ENCODE measurements around the gene HMBS.
"Not testable (repeated sequence)": the region's sequence is repeated elsewhere in the genome, so short reads cannot be mapped to it uniquely, and the experiment has no call there.

Gene HMBS

DNA sequence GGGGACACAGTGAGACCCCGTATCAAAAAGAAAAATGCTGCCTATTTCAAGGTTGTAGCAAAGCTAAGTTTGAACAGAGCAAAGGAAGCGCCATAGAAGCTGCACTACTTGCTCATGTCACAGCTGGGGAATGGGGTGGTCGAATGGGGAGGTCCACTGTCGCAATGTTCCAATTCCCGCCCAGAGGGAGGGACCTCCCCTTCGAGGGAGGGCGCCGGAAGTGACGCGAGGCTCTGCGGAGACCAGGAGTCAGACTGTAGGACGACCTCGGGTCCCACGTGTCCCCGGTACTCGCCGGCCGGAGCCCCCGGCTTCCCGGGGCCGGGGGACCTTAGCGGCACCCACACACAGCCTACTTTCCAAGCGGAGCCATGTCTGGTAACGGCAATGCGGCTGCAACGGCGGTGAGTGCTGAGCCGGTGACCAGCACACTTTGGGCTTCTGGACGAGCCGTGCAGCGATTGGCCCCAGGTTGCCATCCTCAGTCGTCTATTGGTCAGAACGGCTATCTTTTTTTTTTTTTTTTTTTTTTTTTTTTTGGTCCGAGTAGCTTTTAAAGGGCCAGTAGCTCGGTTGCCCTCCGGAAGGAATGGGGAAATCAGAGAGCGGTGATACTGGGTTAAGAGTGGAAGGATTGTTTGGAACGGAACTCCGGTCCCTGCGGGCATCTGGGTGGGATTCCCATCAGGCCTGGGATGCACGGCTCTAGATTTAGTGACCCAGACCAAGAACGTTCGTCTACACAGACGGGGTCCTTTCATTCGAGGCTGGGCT is at the start of gene HMBS:
TSS of gene HMBS (plus strand) at position 219 of the 774 bp plus-strand sequence. CDS start at position 372, 153 bp downstream.
- DNase-seq, result peak; percentile 83

DNA sequence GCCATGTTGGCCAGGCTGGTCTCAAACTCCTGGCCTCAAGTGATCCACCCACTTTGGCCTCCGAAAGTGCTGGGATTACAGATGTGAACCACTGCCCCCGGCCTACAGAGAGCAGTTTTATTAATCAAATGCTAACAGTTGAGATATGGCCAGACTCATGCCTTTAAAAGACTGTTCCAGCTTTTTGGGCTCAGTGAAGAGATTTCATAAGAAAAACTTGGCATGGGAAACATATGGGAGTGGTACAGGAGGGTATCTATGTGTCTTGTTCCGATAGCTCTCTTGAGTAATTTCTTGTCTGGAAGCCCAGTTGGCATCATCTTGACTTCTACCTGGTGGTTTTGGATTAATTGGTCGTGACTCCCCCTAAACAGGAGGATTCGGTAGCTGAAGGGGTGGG is 45.8 kb upstream of the HMBS start:
- no peak for DNase-seq

DNA sequence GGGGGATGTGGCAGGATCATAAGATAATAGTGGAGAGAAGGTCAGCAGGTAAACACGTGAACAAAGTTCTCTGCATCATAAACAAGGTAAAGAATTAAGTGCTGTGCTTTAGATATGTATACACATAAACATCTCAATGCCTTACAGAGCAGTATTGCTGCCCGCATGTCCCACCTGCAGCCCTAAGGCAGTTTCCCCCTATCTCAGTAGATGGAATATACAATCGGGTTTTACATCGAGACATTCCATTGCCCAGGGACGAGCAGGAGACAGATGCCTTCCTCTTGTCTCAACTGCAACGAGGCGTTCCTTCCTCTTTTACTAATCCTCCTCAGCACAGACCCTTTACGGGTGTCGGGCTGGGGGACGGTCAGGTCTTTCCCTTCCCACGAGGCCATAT is 45.2 kb upstream of the HMBS start:
- DNase-seq, result not testable (repeated sequence)

DNA sequence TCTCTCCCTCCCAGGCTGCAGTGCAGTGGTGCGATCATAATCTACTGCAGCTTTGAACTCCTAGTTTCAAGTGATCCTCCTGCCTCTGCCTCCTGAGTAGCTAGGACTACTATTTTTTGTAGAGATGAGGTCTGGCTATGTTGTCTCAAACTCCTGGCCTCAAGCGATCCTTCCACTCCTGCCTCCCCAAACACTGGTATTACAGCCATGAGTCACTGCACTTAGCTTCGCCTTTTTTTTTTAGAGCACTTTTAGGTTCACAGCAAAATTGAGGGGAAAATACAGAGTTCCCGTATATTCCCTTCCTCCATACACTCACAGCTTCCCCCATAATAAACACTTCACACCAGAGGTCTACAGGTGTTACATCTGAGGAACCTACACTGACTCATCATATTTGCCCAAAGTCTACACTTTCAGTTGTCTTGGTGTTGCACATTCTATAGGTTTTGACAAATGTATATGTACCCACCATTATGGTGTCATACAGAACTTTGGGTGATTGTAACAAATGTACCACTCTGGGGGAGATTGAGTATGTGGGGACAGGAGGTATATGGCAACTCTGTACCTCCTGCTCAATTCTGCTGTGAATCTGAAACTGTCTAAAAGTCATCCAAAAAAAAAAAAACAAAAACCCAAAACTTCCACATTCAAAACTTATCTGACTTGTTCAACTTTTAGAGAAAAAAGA is 42.7 kb upstream of the HMBS start:
- DNase-seq, result no peak

DNA sequence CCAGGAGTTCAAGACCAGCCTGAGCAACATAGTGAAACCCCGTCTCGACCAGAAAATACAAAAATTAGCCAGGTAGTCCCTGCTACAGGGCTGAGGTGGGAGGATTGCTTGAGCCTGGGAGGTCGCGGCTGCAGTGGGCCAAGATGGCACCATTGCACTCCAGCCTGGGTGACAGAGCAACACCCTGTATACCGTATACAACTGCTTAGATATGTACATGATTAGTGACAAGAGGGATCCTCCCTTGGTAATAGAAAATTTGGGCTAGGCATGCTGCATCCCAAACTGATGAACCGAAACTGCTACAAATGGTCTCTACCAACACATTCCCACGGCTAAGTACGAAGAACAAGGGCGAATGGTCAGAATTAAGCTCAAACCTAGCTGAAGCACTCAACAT is 41.8 kb upstream of the HMBS start:
- DNase-seq, result no peak

DNA sequence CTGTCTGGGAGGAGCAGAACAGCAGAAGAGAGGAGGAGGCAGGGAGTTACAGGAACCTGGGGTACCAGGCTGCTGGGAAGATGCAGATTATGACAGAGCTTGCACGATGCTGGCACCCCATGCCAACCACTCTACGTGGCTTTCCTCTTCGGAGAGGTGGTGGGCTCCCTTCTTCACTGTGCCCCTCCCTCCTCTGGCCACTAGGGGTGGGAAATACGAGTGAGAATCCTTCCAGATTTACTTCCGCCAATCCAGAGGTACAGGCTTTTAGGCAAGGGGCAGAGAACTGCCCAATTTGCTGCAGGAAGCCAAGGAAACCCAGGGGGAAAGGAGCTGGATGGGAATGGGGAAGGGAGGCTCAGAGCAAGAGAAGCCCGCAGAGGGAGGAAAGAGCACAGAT is 40.0 kb upstream of the HMBS start:
- no peak for DNase-seq

DNA sequence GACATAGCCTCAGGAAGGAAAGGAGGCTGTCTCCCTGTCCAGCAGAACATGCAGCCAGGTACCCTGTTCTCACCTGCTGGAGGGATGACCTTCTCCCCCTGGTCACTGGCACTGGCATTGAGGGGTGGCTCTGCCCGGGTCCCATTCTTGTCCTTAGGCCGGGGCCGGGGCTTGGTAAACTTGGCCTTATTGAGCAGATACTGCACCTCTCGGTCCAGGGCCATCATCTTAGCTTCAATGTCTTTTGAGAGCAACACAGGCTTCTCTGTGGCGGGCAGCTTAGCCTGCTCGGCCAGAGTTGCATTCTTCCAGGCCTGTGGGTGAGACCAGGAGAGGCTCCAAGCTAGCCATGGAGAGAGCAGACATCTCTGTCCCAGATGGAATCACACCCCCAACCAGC is 38.2 kb upstream of the HMBS start:
- DNase-seq, result no peak

DNA sequence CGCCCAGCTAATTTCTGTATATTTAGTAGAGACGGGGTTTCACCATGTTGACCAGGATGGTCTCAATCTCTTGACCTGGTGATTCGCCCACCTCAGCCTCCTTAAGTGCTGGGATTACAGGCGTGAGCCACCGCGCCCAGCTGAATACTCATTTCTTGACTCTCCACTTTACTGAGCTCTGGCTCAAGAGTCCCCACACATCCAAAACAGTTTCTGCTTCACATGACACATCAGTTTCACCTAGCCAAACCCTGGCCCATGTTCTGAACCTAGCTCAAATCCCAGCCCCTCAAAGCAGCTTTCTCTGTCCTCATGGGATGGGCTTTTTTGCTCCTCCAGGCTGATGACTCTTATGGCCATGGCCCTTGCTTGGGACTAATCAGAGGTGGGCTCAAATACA is 37.5 kb upstream of the HMBS start:
- no peak for DNase-seq

DNA sequence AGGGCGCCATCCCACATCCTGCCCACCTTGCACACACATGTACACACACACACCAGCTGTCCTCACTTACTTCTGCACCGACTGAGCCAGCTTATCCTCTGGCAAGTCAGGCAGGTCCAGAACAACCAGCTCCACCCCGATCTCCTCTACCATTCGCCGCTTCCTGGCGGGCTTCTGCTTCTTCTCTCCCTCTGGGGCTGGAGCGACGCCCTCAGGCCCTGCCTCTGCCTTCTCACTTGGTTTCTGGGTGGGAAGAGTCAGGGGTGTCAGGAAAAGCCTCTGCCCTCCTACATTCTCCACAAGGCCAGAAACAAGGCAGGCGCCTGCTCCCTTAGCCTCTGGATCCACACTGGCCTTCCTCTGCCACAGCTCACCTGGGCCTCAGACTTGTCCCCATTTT is 36.0 kb upstream of the HMBS start:
- no peak for DNase-seq

DNA sequence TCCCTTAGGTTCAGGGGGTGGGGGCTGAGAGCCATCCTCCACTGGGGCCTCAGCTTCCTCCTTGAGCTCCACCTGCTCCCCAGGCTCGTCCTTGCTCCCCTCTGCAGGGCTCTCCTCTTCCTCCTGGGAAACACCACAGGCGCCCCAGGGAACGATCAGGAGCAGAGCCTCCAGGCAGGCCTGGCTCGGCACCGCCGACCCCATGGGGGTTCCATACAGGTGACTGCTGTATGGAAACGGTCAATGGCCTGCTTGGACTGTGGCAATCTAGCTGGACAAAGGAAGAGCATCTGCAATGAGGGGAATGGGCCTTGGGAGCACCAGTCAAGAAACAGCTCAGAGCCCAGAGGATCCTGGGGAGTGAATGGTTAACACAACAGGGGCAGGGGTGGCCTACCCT is 35.6 kb upstream of the HMBS start:
- DNase-seq, result no peak

DNA sequence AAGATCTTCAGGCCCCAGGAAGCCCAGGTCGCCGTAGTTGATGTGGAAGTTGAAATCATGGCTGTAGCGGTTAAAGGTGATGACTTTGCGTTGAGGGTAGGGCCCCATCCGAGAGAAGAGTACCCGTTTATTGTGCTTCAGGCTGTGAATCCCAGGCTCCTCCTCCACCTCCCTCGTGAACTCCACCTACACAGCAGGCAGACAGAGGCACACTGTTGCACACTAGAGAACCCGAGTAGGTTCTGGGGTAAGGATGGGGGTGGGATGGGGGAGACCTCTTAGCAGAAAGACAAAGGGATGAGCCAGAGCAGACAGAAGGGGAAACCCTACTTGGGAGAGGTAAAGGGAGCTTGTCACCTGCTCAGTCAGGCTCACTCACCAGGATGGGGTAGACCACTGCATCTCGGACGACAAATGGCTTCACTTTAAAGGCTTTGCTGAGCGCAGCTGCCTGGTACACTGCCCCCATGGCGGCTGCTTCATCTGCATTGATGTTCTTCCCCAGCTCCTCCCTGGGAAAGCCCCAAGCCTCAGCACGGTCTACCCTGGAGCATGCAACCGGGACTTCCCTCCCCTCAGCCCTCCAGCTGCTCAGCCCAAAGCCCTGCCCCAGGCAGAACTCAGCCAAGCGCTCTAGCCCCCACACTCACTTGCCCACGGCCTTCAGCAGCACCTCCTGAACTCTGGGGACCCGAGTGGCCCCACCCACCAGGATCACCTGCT is 33.1 kb upstream of the HMBS start:
- peak; percentile 28 for DNase-seq

DNA sequence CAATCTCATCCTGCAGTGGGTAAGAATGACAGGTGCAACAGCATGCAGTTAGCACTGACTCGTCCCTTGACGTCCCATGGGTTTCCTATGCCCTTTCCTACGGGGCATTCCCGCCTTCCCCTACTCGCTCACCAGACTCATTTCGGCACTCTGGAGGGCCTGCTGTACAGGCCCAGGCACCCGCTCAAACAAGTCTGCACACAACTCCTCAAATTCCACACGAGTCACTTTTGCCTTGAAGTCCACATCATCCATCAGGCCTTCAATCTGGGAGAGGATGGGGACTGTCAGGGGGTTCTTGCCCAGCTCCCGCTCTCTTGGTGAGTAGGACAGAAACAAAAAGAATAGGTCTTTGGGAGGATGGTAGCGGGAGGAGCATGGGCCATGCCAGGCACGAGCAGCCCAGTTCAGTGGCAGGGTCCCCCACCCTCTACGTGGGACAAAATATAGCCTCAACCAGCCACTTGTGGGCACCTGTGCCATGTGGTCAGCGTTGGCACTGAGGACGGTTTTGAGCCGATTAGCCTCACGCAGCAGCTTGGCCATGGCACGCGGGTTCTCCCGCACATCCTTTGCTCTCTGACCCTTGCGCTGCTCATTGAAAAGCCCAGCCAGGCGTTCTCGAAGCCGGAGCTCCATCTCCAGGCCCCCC is 32.4 kb upstream of the HMBS start:
- no peak for DNase-seq

DNA sequence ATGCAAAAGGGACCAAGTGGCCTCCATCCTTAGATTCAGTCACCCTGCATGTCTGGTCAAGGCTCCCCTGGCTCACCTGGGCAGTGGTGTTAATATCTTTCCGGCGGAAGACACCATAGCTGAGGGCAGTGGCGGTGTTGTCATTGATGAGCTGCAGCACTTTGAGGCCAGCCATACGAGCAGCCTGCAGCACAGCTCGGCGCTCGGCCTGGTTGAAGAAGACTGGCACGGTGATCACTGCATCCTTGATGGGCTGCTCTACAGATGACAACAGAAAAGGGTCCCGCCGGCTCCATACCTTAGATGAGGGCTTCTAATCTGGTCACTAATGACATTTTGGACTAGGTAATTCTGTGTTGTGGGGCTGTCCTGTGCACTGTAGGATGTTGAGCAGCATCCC is 30.3 kb upstream of the HMBS start:
- no peak for DNase-seq

DNA sequence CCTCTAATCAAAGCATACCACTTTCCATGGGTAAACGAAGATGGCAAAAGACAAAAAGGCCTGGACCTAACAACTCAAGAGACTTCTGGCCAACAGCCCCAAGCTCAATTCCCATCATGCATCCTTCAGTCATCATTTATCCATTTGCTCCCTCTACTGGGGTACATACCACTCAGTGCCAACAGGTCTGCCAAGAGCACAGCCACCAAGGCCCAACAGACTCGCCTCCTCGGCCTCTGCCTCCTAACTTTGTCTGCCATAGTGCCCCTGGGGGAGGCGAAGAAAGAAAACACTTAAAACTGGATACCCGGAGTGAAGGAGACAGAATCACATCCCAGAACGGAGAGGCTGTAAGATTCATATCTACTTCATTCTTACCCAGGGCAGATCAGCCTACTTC is 28.8 kb upstream of the HMBS start:
- DNase-seq, result peak; percentile 24

DNA sequence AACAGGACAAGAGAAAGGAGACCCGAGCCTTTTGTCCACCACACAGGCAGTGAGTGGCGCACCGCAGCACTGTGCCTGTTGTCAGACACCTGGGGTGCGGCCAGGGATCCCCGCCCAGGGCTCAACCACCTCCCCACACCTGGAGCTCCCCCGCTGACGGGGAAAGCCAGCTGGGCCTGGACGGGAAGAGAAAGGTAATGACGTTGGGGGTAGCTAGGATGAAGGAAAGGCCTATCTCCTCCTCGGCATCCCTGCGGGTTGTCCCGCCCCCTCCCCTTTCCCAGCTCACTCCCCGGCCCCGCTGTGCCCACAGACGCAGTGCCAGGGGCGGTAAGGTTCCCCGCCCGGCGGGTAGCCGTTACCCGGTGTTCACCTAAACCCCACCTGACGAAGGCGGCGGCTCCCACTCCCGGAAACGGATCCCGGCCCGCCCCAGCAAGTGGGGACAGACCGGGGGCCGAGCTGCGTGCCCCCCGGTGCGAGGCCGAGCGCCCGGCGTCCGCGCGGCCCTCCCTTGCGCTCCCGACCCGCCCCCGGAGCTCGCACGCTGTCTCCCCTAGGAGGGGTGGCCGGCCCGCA is 28.2 kb upstream of the HMBS start:
- peak; percentile 44 for DNase-seq

DNA sequence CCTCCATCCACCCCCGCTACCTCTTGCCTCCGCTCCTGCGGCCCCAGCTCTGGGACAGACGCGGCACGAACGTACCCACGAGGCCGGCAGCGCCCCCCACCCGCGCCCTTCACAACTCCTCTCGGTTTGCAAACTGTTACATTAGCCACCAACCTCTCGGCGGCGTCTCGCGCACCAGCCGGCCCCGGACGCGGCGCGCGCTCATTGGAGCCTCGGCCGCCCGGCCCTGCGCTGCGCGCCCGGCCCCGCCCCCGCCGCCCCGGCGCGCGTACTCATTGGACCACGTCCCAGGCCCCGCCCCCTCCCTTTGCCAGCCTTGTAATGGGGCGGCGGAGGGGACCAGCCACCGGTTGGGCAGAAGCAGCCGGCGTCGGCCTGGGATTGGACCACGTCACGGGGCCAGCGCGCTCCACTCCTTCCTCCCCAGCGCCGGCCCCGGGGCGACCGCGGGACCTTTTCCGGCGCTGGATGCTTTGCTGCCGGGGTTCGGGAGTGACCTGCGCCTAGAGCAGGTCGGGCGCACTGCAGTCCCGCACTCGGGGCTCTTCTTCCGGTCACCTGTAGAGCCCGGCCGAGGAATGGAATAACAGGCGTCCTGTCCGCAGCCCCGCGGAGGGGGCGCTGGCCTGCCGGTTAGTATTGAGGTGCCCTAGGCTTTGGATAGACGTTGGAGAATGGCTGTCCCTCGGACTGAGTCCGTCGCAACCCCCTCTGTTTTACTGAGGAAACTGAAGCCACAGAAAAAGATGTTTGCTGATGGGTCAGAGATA is 27.5 kb upstream of the HMBS start, which contains the start of gene HYOU1:
TSS of gene HYOU1 (minus strand) at position 206 of the 770 bp plus-strand sequence. CDS start 1,045 bp downstream, outside the sequence.
- peak; percentile 99 for DNase-seq

DNA sequence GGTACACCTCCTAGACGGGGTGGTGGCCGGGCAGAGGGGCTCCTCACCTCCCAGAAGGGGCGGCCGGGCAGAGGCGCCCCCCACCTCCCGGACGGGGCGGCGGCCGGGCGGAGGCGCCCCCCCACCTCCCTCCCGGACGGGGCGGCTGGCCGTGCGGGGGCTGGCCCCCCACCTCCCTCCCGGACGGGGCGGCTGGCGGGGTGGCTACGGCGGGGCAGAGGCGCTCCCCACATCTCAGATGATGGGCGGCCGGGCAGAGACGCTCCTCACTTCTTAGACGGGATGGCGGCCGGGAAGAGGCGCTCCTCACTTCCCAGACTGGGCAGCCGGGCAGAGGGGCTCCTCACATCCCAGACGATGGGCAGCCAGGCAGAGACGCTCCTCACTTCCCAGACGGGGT is 25.6 kb upstream of the HMBS start:
- not testable (repeated sequence) for DNase-seq

DNA sequence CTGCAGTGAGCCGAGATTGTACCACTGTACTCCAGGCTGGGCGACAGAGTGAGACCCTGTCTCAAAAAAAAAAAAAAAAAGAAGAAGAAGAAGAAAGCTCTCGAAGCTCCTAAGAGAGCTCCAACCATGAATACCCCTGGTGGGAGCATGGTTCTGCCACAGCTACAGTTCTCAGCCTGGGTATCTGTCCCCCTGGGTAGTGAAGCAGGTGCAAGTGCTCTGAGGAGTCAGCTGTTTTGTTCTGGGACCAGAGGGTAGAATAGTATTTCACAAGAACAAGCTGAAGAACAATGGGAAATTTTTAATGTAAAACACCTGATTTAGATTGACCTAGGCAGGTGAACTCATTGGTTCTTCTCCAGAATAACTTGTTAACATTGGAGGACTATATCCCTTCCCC is 23.4 kb upstream of the HMBS start:
- no peak for DNase-seq

DNA sequence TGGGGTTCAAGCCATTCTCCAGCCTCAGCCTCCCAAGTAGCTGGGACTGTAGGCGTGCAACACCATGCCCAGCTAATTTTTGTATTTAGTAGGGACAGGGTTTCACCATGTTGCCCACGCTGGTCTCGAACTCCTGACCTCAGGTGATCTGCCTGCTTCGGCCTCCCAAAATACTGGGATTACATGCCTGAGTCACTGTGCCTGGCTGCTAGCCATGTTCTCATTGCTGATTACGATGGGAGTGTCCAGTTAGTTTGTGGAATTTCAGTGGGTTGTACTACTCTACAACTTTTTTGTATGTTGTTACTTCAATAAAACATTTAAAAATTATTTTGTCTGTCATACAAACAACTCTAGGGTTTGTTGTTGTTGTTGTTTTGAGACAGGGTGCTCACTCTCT is 21.9 kb upstream of the HMBS start:
- DNase-seq, result no peak

DNA sequence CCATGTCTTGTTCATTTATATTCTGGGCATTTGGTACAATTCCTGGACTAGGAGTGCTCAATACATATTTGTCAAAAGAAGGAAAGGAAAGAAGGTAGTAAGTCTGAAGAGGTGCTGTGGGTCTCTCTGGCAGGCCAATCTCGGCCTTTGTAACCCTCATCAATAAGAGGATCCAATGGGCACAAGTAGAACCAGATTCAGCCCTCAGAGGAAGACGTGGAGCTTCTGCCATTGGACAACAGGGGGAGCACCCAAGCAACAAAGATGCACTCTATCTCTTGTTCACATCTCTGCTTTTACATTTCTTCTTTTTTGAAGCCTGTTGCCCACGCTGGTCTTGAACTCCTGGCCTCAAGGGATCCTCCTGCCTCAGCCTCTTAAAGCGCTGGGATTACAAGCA is 19.3 kb upstream of the HMBS start:
- DNase-seq, result peak; percentile 13

DNA sequence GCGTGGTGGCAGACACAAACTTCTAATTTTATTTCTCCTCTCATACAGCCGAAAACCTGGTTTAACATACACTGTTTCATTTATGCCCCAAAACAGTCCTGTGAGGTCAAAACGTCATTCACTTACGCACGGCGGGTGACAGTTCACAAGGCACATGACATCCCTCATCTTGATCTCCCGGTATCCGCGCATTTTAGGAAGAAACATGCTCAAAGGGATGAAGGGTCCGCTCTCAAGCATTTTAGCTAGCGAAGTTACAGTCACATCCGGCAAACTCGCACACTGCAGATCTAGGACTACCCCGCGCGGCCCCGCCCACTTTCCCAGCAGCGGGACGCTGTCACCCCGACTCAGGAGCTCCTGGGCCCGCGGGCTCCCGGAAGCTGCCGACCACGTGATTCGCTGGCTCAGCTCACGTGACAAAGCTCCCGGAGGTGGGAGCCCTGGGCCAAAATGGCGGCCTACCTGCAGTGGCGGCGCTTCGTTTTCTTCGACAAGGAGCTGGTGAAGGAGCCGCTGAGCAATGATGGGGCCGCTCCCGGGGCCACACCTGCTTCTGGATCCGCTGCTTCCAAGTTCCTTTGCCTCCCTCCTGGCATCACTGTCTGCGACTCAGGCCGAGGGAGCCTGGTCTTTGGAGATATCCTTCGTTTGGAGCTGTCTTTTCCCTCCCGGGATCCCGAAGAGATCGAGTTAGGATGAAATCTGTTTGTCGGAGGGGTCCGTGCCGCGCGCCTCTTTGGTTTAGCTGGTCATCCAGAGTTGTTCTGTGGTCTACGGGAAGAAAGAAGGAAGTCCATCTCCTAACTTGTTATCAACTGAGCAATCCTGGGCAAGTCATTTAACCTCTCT is 17.1 kb upstream of the HMBS start, which contains the start of gene VPS11:
TSS of gene VPS11 (plus strand) at position 448 of the 852 bp plus-strand sequence. CDS start at position 454, 6 bp downstream.
- DNase-seq, result peak; percentile 97
